ENCODE data around the gene RDH16. TPM values are rescaled to one million over a fixed set of nuclear protein-coding genes. Genes with fewer than 3 reads are reported as not detected.
"Not testable (repeated sequence)": the region's sequence is repeated elsewhere in the genome, so short reads cannot be mapped to it uniquely, and the experiment has no call there.

RDH16 gene
- total RNA-seq, 2 donors from 2014 or later: 0.27 to 0.29 TPM

- DNase-seq; intact Hi-C loops (cut with DNase I); ATAC-seq: not testable (repeated sequence)
Observed at GRCh38 chr12:56963557-56963956, 6.1 kb upstream of the RDH16 start.

GRCh38 chr12:56962247-56962646, 4.8 kb upstream of the RDH16 start:
- intact Hi-C loops (cut with DNase I); ATAC-seq; DNase-seq: not testable (repeated sequence)

- no peak for ATAC-seq
- intact Hi-C loops (cut with DNase I): no loop called here
- no peak for DNase-seq
Observed at GRCh38 chr12:56958422-56958821, 1.0 kb upstream of the RDH16 start.

DNA sequence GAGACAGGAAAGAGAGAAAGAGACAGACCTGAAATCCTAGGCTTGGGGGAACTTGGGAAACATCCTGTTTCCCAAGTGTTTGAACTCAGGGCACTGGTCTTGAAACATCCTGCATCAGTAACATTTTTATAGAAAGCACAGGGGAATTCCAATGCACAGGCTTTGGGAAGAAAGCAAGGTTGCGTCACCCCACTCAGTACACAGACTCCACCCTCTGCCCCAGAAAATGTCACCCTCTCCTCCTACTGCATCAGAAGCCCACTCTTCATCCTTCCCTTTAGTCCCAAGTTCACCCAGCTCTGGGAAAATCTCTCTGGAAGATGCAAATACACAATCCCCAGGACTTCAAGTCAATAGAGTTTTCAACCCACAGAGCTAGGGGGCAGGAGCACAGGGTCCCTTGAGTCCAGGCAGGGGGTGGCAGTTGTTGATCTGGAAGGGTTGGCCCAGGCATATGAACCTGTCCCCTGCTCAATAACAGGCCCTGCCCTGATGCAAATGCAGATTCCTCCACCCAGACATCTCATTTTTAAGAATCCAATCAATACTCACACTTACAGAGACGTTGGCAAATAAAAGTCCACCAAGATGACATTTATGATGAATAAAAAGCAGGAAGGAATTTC, 1.7 kb downstream of the RDH16 start:
- intact Hi-C loops (cut with DNase I): no loop called here
- ATAC-seq (no peak), DNase-seq (no peak)

- no peak for DNase-seq
- ATAC-seq: no peak
- intact Hi-C loops (cut with DNase I): no loop called here
Observed at GRCh38 chr12:56954958-56955355, 2.5 kb downstream of the RDH16 start.

GRCh38 chr12:56954057-56954957, 3.1 kb downstream of the RDH16 start:
- intact Hi-C loops (cut with DNase I): no loop called here
- ATAC-seq (no peak), DNase-seq (no peak)

DNA sequence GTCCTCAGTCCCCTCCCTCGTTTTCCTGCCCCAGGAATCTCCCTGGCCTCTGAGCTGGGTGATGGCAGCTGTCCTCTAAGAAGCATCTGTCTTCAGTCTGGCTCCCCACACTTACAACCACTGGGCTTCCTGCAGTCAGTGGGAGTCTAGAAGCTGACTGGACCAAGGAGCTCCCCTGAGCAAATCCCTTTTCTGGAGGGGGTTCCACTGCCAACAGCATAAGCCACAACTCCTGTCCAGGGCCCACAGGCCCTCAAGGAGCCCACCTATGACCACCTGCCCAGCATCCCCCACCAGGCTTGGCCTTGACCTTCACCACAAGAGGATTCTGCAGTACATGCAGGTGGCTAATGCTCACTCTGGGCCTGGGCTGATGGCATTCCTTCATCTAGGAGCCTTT, 4.1 kb downstream of the RDH16 start:
- ATAC-seq (no peak), DNase-seq (no peak)
- intact Hi-C loops (cut with DNase I): no loop called here

DNA sequence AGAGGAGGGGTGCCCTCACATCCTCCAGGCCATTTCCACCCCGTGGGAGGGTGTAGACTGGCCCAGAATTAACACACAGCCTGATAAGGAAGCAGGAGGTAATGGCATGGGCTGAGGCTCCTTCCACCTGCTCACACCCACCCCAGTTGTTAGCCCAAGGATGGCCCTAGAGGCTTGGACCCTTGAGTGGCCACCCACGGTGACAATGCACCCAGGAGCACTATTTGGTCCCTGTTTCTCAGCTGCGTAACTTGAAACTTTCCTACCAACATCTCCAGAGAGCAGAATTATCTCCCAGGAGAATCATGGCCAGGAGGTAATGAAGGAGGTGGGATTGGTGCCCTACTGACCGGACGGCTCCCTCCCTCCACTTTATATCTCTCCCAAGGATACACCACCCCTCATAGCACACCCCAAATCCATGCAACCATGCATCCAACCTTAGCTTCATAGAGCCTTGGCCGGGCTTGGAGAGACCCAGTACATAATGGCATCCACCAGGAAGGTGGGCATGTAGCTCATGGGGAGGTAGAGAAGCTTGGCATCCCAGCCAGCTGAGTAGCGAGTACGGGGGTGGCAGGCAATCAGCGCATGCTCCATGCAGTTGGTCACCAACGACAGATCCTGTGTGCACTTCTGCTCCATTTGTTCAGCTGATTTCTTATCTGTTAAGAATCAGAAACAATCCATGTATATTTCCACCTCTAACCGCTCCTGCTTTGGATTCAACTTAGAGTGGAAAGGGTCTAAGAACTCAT, 5.6 kb downstream of the RDH16 start:
- ATAC-seq: no peak
- DNase-seq: no peak
- intact Hi-C loops (cut with DNase I): no loop called here

DNA sequence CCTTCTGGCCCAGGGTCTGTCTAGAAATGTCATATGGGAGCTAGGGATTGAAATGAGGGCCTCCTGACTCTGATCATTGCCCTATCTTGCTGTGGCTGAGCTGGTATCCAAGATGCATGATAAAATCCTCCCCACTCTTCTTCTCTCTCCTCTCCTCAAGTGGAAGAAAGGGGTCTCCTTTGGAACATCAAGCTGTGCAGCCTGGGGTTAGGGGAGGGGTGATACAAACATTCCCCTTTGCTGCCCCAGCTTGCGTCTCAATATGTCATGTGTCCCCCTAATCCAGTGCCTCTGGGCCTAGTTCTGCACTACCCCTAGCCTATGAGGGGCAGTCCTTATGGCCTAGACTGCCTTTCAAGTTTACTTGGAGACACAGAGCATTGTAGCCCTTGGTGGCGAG, 8.5 kb downstream of the RDH16 start:
- intact Hi-C loops (cut with DNase I): no loop called here
- DNase-seq: no peak
- ATAC-seq: no peak

- DNase-seq: no peak
- intact Hi-C loops (cut with DNase I): no loop called here
- ATAC-seq: no peak
Observed at GRCh38 chr12:56948457-56948777, 9.0 kb downstream of the RDH16 start.

DNA sequence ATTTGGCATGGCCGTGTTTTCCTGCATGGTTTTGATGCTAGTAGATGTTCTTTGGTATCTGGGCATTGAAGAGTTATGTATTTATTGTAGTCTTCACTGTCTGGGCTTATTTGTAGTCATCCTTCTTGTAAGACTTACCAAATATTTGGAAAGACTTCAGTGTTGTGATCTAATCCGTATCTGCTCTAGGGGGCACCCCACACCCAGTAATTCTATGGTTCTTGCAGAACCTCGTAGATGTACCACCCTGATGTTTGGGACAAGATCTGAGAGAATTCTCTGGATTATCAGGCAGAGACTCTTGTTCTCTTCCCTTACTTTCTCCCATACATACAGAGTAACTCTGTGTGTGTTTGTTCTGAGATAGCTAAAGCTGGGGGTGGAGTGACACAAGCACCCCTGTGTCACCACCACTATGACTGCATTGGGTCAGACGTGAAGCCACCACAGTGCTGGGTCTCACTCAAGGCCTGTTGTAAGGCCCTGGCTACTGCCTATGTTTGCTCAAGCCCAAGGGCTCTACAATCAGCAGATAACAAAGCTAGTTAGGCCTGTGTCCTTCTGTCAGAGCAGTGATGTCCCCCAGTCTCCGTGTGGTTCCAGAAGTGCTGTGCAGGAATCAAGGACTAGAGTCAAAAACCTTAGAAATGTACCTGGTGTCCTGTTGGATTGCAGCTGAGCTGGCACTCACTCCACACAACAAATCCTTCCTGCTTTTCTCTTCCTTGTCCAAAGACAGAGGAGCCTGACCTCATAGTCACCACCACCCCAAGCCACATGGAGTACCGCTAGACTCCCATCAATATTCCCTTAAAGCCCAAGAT, 9.6 kb downstream of the RDH16 start:
- DNase-seq: no peak
- no peak for ATAC-seq
- intact Hi-C loops (cut with DNase I): no loop called here

GRCh38 chr12:56943878-56944277, 13.5 kb downstream of the RDH16 start:
- no peak for ATAC-seq

DNA sequence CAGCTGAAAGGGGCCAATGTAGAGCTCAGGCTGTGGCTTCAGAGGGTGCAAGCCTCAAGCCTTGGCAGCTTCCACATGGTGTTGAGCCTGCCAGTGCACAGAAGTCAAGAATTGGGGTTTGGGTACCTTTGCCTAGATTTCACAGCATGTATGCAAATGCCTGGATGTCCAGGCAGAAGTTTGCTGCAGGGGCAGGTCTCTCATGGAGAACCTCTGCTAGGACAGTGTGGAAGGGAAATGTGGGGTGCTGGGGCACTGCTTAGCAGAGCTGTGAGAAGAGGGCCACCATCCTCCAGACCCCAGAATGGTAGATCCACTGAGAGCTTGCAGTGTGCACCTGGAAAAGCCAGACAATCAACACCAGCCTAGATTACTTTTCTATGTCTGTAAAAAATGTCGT, 14.0 kb downstream of the RDH16 start:
- DNase-seq; intact Hi-C loops (cut with DNase I); ATAC-seq: not testable (repeated sequence)

More at GRCh38 chr12:56943878-56944277, 13.5 kb downstream of the RDH16 start:
- no peak for DNase-seq
- intact Hi-C loops (cut with DNase I): no loop called here

DNA sequence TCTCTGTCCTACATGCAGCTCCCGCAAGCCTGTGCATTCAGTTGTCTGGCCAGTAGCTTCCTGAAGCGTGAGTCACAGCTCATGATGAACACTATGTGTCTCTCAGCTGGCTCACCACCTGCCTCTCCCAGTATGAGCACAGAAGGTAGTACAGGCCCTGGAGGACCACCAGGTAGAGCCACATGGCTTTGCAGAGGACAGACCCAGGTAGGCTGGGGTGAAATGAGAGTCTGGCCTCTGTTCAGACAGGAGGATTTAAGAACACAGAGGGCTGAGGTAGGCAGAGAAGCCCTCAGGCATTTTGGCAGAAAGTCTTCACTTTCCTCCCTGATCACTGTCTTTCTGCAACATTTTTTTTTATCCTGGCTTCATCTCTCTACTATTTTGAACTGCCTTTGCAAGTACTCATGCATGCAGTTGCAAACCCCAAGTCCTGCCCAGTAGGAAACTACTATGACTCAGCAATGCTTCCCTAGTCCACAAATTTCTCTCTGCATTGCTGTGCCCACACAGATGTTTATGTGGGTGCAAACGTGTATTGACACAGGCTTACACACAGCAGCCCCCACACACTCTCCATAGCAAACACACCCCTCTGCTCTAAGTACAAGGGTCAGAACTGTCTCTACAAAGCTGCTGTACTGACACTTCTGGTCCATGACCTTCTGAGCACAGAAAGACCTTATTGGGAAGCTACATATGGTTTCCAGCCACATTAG, 15.9 kb downstream of the RDH16 start:
- peak in 1 of 2 donors; percentile 93 for ATAC-seq

GRCh38 chr12:56940942-56941298, 16.5 kb downstream of the RDH16 start:
- DNase-seq; intact Hi-C loops (cut with DNase I): not testable (repeated sequence)
- peak in 1 of 2 donors; percentile 13 for ATAC-seq

More for the DNA sequence above, 15.9 kb downstream of the RDH16 start:
- no peak for DNase-seq
- intact Hi-C loops (cut with DNase I): no loop called here

- no peak for ATAC-seq
- DNase-seq: no peak
- intact Hi-C loops (cut with DNase I): no loop called here
Observed at GRCh38 chr12:56935752-56936151, 21.7 kb downstream of the RDH16 start.

DNA sequence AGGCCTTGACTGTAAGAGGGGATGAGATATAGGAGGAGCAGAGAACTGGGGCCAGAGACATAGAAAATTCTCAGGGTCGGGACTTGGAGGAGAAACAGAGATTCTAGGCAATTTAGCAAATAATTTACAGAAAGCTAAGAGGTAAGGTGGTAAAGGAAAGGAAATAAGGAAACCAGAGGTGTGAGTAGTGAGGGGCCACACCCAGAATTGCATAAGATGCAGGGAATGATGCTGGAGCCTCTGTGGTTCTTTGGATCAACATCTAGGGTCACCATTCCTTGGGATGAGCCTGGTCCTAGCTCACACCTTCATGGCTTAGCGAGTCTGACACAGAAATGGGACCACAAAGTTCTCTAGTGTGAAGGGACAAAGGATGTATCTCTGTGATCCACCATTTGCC, 22.3 kb downstream of the RDH16 start:
- DNase-seq (no peak), ATAC-seq (no peak)
- intact Hi-C loops (cut with DNase I): no loop called here

GRCh38 chr12:56933826-56934625, 23.4 kb downstream of the RDH16 start, which contains the start of gene SDR9C7:
Gene SDR9C7 (minus strand): TSS chr12:56934408. CDS start chr12:56934261, 147 bp downstream.
- ATAC-seq (no peak), DNase-seq (no peak)

More at GRCh38 chr12:56933826-56934625, 23.4 kb downstream of the RDH16 start, which contains the start of gene SDR9C7:
- intact Hi-C loops (cut with DNase I): no loop called here
